ENCODE data around the gene HOXA5.

Gene HOXA5

DNA sequence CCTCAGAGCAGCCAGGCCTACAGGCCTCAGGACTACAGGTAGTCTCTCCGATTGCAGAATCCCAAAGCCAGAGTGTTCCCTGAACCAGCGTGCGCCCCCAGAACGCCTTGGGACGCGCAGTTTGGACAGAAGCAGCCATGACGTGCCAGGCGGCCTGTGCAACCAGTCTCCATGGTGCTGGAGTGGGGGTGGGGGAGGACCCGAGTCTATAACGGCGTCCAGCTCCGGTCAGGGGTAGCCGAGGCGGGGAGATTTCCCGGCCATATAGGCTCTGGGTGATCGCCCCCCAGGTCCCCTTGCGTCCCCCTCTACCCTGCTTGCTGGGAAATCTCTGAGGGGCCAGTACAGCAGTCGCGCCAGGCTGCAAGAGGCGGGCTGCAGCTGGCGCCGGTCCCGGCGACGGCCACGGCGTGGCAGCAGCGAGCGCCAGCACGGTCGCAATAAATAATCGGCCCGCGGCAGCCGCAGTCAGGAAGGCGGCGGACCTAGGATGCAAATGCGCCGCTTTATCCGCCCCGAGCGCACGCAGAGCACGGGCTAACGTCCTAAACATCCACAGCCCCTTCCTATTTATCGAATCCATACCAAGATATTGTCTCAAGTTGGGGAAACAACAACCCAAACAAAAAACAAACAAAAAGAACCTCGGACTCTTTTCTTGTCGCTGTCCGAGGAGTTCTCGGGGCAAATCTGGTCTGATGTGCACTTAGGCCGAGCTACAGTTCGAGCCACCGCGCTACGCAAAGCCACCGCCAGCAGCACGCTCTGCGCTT lies 7.3 kb upstream of the HOXA5 start:
- ATAC-seq: peak; percentile 88
- Mint-ChIP-seq H3K4me3 (peak overlapping the region; percentile 77), H3K27ac (no peak overlapping the region), H3K9me3 (no peaks in the 10 kb centered on the region), H3K4me1 (peaks cover 44% of the 10 kb centered on the region), H3K36me3 (peaks cover 6% of the 10 kb centered on the region)
- peak; percentile 57 to 79 for DNase-seq (ENCODE audit: low spot score in 2 of 2)

DNA sequence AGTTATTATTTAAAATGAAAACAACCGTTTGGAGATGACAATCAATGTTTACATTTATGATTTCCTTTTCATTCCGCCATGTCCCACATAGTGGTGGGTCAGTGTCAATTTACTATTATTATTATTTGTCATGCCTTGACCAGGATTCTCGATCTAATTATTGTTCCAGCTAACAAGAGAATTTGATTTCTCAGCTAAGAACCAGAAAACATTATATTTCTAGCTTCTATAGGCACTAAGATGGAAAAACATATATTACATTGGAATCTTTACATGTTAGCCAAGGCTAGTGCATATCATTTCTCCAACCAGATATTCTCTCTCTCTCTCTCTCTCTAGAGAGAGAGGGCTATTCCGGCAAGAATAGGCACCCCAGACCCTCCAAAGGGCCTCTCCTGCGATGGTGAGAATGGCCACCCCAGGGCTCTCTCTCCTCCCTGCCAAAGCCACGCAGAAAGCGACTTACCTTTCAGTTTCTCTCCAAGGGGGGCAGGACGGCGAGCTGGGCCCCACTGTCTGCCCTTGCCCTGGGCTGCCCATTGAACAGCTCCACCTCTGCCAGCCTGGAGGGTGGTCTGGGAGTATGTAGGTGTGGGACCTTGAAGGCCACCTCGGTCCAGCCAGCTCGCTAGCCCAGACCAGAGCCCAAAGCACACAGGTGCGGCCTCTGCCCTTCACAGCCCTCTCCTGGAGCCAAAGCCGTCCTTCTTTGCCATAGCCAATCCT lies 6.5 kb upstream of the HOXA5 start:
- ATAC-seq (no peak), DNase-seq (ENCODE audit: low spot score in 2 of 2) (no peak)
- H3K4me3 Mint-ChIP-seq: peak overlapping the region; percentile 77
- H3K36me3 Mint-ChIP-seq: peaks cover 5% of the 10 kb centered on the region
- no peaks in the 10 kb centered on the region for H3K9me3 Mint-ChIP-seq
- peaks cover 37% of the 10 kb centered on the region for H3K4me1 Mint-ChIP-seq
- no peak overlapping the region for H3K27ac Mint-ChIP-seq

DNA sequence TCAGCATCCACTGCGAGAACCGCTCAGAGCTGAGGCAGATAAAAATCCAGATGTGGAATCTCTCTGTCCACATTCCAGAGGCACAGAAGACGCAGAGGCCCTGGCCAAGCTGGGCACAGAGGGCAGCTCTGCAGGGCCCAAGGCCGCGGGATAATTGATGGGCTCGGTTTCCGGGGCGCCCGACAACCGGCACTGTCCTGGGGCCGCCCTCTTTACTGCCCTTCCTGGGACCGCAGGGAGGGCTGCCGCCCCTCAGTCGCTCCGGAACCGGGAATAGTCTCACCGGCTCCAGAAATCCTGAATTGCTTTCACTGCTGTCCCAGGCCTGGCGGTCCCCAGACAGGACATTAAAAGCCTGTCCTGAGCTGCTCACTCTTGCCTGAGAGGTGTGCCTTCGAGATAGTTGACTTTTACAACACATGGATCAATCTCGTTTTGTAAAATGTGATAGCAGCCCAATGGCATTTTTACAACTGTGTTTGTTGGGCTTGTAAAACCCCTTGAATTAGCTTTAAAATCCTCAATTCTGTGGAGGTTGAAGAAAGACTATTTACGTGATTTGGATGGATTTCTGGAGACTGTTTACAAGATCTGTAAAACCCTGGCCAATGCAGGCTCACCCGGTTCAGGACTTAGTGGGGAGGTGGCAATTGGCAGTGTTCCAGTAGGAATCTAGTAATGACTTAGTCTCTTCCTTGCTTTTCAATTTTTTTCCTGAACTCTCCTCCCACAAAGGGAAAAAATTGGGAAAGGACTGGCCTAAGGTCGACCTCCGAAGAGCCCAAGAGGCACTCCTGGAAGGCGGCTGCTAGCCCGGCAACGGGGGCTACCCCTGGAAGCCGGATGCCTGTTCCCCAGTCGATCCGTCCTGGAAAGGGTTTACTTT lies 5.5 kb upstream of the HOXA5 start:
- peaks cover 27% of the 10 kb centered on the region for H3K4me1 Mint-ChIP-seq
- H3K36me3 Mint-ChIP-seq: no peaks in the 10 kb centered on the region
- H3K9me3 Mint-ChIP-seq: no peaks in the 10 kb centered on the region
- no peak for ATAC-seq
- DNase-seq (ENCODE audit: low spot score in 2 of 2): no peak
- no peak overlapping the region for H3K4me3 Mint-ChIP-seq
- no peak overlapping the region for H3K27ac Mint-ChIP-seq

DNA sequence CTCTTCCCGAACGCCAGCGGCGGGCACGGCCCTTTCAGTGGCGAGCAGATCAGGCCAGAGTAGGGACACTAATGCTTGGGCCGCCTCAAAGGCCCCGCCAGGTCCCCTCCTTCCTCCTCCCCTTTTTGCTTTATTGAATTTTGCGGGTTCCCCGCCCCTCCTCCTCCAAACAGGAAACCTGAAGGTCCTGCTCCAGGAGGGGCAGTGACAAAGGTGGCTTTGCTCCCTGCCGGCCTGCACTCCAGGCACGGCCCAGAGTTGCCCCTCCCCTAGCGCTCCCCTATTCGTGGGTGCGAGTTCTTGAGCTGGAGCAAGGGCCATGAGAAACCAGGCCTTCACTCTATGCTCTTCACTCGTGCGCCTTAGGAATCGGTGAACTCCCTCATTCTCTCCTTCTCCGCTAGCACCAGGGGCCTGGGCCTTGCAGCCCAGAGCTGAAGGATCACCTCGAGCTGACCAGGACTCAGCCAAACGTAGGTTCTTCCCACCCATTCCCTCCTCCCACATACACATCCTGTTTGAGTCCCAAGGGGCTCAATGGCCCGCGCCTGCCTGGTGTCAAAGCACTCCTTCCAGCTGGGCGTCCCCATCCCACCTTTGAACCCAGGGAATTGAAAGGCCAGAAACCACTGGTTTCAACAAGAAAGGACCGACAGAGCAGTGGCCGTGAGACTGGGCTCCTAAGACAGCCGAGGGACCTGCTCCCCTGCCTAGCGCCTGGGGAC lies 4.7 kb upstream of the HOXA5 start:
- Mint-ChIP-seq H3K9me3 (no peaks in the 10 kb centered on the region), H3K4me3 (peak overlapping the region; percentile 46), H3K36me3 (no peaks in the 10 kb centered on the region), H3K27ac (no peak overlapping the region), H3K4me1 (peaks cover 27% of the 10 kb centered on the region)
- ATAC-seq: no peak
- no peak for DNase-seq (ENCODE audit: low spot score in 2 of 2)

DNA sequence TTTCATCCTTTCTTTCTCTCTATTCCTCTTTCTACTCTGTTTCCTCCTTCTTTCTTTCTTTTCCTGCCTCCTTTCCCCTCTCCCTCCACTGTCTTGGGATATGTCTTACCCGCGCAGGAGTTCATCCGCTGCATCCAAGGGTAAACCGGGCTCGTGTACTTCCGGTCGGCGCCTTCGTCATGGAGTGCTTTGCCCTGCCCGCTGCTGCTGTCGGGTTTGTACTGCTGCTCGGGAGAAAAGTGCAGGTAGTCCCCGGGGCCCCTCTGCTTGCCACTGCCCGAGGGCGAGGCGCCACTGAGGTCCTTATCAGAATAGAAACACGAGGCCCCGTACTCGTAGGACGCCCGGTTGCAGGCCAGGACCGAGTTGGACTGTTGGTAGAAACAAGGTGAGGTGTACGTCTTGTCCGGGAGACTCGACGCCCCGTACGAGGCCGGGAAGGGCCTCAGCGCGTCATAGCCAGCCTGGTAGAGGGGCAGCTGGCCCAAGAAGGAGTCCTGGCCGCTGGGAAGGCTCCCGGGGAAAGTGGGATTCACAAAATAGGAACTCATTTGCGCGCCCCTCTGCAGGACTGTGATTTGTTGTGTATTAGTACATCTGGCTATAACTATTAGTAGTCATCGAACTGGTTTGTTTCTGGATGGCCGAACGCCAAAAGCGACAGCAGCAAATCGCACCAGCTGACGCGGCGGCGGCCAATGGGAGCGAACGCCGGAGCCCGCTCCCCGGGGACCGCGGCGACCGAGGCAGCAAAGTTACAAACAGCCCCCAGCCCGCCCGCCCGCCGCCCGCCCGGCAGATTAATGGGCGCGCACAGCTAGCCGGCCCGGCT lies 3.9 kb upstream of the HOXA5 start, which contains the start of gene HOXA6:
Gene HOXA6 (minus strand): TSS at position 576 of the 832 bp plus-strand sequence. CDS start 25 bp downstream, at position 551.
- no peak for DNase-seq (ENCODE audit: low spot score in 2 of 2)
- Mint-ChIP-seq H3K9me3 (no peaks in the 10 kb centered on the region), H3K36me3 (no peaks in the 10 kb centered on the region), H3K4me3 (peak within 1 kb of the TSS; percentile 46), H3K27ac (no peak within 1 kb of the TSS), H3K4me1 (peaks cover 27% of the 10 kb centered on the region)
- no peak for ATAC-seq

DNA sequence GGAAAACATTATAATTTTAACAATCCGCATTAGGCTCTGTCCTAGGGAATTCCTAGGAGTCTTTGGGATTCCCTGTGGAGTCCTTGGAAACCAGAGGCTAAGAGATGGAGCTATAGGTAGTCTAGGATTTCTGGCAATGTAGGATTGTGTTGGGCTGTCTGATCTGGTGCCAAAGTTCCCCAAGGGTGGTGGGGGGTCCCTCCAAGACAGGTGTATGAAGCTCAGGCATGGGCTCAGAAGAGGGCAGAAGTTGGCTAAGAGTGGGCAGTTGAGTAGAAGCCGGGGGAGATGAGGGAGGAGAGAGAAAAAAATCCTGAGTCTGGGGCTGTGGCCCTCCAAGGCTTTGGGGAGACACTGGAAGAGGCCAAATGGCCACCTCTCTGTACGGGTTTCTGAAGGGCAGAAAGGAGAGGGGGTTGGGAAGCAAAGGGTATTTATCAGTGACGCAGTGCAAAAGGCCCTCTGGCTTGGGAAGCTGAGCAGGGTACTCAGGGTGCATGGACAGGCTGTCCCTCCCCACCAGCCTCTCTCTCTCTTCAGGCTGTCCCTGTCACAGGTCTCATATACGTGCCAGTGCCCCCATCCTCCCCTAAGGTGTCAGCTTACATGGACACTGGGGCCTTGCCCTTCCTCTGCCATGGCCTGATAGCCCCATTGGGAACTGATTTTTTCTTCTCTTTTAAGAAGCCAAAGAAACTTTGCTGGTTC lies 3.2 kb upstream of the HOXA5 start:
- H3K27ac Mint-ChIP-seq: no peak overlapping the region
- peaks cover 21% of the 10 kb centered on the region for H3K4me1 Mint-ChIP-seq
- no peaks in the 10 kb centered on the region for H3K36me3 Mint-ChIP-seq
- no peak overlapping the region for H3K4me3 Mint-ChIP-seq
- ATAC-seq (no peak), DNase-seq (ENCODE audit: low spot score in 2 of 2) (no peak)
- H3K9me3 Mint-ChIP-seq: no peaks in the 10 kb centered on the region

DNA sequence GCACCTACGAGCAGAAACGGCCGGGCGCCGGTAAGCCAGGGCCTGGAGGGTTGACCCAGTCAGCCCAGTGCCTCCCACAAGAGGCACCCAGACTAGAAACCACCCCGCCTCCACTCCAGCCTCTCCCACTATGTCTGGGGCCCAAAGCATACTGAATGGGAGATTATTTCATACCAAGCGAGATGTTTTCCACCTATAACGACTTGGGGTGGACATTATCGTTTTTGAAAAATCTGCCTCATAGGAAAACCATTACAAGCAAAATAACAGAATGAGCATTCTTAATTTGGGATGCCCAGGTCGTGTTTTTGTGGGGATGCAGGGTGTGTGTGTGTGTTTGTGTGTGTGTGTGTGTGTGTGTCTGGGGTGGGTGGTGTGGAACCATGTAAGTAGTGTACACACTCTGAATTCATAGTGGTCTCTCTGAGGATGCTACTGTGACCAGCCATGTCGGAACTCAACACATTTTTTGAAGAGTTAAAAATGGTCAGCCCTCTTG lies 2.5 kb upstream of the HOXA5 start:
- Mint-ChIP-seq H3K4me3 (no peak overlapping the region), H3K9me3 (no peaks in the 10 kb centered on the region), H3K27ac (no peak overlapping the region), H3K4me1 (peaks cover 14% of the 10 kb centered on the region), H3K36me3 (no peaks in the 10 kb centered on the region)
- ATAC-seq (no peak), DNase-seq (ENCODE audit: low spot score in 2 of 2) (no peak)

DNA sequence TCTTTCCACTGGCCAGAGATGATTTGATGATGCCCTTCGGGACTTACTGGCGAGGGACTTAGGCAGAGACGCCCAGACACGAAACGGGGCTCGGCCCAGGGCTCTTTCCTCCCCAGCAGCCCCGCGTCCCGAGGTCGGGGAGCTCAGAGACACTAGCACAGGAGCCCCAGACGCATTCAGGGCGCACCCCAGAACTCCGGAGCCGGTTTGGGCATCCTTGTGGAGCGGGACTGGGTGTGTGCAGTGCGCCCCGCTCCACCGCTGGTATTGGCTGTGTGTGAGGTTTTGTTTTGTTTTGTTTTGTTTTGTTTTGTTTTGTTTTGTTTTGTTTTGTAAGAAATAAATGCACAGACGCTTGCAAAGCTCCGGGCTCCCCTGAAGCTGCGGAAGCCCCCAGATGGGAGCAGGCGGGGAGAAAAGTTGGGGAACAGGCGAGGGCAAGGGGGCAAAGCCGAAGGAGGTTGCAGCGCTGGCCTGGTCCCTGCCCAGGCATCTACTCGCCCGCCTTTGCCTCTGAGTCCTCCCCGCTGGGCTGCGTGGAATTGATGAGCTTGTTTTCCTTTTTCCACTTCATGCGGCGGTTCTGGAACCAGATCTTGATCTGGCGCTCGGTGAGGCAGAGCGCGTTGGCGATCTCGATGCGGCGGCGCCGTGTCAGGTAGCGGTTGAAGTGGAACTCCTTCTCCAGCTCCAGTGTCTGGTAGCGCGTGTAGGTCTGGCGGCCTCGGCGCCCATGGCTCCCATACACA lies 1.9 kb upstream of the HOXA5 start:
- H3K4me1 Mint-ChIP-seq: peaks cover 8% of the 10 kb centered on the region
- no peak overlapping the region for H3K27ac Mint-ChIP-seq
- ATAC-seq: no peak
- no peaks in the 10 kb centered on the region for H3K9me3 Mint-ChIP-seq
- H3K36me3 Mint-ChIP-seq: no peaks in the 10 kb centered on the region
- DNase-seq (ENCODE audit: low spot score in 2 of 2): no peak
- no peak overlapping the region for H3K4me3 Mint-ChIP-seq

DNA sequence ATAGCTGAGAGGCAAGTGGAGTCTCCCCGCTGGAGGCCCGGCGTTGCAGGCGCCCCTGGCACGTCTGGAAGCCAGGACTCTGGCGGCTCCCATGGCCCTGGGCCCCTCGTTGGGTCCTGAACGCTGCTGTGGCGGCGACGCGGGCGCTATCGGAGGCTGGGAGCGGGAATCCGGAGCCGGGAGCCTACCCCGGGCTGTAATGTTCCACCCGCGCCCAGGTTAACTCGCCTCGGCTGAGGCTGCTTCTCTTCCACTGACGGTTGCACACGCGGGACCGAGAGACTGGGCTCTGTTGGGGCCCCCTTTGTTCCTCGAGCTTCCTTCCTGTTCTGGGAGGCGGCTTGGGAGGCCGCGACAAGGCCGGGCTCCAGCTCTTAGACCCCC lies 1.3 kb upstream of the HOXA5 start:
- no peaks in the 10 kb centered on the region for H3K9me3 Mint-ChIP-seq
- ATAC-seq (no peak), DNase-seq (ENCODE audit: low spot score in 2 of 2) (no peak)
- H3K4me3 Mint-ChIP-seq: no peak overlapping the region
- peaks cover 6% of the 10 kb centered on the region for H3K4me1 Mint-ChIP-seq
- no peak overlapping the region for H3K27ac Mint-ChIP-seq
- H3K36me3 Mint-ChIP-seq: no peaks in the 10 kb centered on the region

DNA sequence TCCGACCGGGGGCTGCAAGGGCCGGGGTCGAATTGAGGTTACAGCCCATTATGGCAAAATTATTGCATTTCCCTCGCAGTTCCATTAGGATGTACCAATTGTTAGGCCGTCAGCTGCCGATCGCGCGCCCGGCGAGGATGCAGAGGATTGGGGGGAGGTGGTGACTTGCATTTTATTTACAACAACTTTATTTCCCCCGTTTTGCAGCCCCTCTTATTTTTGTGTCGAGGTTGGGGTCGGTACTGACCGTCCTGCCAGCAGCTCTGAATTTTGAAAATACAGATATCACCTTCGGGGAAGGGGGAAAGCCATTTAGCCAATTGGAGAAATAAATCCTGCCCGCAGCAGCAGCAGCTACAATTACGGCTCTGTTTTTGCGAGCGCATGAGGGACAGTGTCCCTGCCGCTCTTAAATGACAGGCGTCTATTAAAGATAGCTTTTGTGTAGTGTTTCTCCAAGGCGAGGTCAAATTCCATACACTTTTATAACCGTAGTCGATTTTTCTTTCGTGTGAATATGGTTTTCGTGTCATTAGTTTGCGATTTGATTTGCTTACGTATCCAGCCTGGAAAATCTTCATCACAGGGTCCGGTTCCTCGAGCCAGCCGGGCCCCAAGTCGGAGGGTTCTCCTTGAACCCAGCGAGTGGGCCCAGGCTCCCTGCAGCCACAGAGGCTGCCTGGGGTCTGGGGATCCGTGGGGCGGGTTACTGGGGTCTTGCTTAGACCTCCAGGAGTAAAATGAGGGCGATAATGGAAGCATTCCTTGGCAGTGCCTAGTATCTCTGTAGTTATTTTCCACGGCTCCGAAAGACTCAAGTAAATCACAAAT lies 684 bp upstream of the HOXA5 start:
- ATAC-seq: no peak
- Mint-ChIP-seq H3K4me3 (no peak overlapping the region), H3K4me1 (peaks cover 6% of the 10 kb centered on the region), H3K9me3 (no peaks in the 10 kb centered on the region), H3K36me3 (no peaks in the 10 kb centered on the region), H3K27ac (no peak overlapping the region)
- DNase-seq (ENCODE audit: low spot score in 2 of 2): no peak

DNA sequence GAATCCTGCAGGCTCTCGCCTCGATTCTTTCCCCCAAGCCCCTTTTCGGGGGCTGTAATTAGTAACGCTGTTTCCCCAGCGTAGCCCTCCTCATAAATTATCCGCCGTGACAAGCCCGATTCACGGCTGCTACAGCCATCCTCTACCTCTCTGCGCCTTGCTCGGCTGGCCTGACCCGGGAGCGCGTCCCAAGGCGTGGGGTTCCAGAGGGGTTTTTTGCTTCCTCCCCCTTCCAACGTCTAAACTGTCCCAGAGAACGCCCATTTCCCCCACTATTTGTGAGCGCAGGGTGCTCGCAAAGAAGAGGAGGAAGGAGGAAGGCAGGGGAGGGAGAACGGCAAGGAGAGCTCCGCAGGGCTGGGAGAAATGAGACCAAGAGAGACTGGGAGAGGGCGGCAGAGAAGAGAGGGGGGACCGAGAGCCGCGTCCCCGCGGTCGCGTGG lies 880 bp downstream of the HOXA5 start:
- no peaks in the 10 kb centered on the region for H3K9me3 Mint-ChIP-seq
- H3K27ac Mint-ChIP-seq: no peak overlapping the region
- no peaks in the 10 kb centered on the region for H3K36me3 Mint-ChIP-seq
- ATAC-seq (no peak), DNase-seq (ENCODE audit: low spot score in 2 of 2) (no peak)
- H3K4me1 Mint-ChIP-seq: no peaks in the 10 kb centered on the region
- no peak overlapping the region for H3K4me3 Mint-ChIP-seq

DNA sequence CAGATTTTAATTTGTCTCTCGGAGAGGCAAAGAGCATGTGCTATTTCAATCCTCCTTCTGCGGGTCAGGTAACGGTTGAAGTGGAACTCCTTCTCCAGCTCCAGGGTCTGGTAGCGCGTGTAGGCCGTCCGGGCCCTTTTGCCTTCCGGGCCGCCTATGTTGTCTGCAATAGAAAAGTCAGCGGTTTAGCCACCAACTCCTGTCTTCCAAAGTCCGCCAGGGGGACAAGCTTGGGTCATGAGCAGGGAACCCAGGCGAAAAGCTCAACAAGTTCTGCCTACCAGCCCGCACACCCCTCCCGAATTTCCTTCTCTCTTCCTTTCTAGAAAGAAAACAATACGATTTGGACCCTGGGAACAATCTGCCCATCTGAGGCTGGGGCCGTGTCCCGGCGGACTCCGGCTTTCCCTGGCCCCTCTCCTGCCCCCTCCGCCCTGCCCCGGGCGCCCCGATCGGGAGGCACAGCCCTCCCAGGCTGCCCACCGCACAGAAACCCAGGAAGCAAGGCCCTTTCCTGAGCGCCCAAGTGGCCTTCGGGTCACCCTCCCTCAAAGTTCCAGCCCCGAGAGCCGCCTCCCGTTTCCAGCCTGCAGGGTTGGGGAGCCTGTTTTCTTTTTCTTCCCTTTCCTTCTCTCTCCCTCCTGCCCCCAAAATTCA lies 1.4 kb downstream of the HOXA5 start:
- no peaks in the 10 kb centered on the region for H3K4me1 Mint-ChIP-seq
- no peak for ATAC-seq
- DNase-seq (ENCODE audit: low spot score in 2 of 2): no peak
- no peaks in the 10 kb centered on the region for H3K9me3 Mint-ChIP-seq
- no peaks in the 10 kb centered on the region for H3K36me3 Mint-ChIP-seq
- H3K4me3 Mint-ChIP-seq: no peak overlapping the region
- no peak overlapping the region for H3K27ac Mint-ChIP-seq
